Suppressor macrophage treated with lipopolysaccharide for 4 hours (primary cell): Measurements from ENCODE around the gene GNG13.
"Not testable (repeated sequence)": the region's sequence is repeated elsewhere in the genome, so short reads cannot be mapped to it uniquely, and the experiment has no call there.

Source experiments
- DNase-seq: peaks from one replicate; pipeline ENCODE4 v3.0.0-alpha.2; 2020

Gene GNG13

DNA sequence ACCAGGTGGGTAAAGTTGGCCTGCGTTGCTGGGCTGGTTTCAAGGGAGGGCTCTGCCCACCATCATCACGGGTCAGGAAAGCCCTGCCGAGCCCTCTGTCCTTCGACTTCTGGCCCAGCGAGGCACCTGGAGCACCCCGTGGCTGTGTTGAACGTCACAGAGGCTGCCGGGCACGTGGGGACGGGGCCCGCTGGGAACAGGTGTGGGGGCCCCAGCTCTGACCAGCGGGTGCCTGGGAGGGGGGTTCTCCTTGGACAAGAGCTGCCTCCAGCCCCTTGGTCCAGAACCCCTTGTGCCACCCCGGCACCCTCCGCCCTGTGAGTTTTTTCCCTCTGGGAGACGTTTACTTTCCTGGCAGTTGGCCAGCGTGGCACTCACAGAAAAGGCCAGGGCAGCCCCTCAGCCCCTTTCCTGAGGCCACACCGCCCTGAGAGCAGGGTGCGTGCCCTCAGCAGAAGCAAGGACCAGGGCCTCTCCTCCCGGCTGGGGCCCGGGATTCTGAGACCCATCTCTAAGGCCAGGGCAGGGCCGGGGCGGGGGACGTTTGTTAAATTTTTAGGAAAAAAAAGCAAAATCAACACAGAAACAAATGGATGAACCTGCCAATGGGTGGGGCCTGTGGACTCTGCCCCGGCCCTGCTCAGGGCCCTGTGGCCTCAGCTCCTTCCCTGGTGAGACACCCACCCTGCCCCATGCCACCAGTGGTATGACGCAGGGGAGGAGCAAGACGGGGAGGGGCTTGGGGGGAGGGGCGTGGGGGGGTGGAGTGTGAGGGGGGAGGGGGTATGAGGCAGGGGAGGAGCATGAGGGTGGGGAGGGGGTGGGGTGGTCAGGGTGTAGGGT is 31.3 kb upstream of the GNG13 start:
- no peak for DNase-seq

GRCh38 chr16:830871-831570 is 30.5 kb upstream of the GNG13 start:
- DNase-seq = no peak

DNA sequence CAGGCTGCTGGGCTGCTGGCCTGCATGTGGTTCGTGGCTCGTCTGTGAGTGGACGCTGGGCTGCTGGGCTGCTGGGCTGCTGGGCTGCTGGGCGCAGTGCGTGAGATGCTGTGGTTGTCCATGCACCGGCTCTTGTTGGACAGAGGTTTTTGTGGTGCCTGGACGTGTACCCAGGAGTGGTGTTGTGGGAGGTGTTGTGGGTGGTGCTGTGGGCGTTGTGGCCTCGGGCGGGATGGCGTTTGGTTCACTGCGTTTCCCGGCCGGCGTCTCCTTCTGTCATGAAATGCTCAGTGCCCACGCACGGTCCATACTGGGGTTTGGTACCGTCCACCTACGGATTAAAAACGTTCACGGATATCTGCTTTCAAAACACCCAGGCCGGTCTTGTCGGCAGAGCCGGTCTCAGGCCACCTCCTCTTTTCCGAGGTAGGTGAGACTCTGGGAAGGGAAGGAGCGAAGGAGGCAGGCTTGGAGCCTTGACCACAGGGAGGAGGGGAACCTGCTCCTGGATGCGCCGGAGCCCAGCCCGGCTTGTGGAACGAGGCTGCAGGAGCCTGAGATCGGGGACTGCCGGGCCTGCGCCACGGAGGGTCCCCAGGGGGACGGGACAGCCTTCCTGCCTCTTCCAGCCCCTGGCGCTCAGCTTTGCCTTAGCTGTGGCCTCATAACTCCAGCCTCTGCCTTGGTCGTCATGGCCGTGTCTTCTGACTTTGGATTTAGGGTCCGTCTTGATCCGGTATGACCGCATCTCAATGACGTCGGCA is 29.8 kb upstream of the GNG13 start:
- no peak for DNase-seq

DNA sequence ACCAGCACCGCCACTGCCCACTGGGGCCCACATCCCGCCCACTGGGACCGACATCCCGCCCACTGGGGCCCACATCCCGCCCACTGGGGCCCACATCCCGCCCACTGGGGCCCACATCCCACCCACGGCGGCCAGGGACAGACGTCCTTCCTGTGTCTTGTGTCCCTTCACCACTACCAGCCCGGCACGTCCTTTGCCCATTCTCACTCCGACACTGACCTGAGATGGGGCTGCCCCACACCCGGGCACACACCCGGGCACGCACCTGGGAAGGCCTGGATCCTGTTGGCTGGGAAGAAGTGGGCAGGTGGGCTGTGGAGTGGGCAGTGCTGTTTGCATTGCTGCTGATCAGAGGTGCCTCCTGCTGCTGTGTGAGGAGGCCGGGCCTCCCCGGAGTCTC is 28.4 kb upstream of the GNG13 start:
- no peak for DNase-seq

DNA sequence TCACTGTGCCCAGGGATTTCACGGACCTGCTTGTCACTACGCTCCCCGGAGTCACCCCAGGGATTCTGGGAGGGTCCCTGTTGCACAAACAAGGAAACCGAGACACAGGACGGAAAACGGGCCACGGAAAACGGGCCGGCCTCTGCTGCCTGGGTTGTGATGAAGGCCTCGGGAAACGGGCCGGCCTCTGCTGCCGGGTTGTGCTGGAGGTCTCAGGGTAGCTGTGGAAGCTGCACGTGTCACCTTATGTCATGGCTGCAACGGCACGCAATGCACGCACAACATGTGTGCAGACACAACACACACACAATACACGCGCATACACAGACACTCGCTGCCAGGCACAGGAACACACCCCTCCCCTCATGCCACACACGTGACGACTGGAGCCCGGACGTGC is 27.0 kb upstream of the GNG13 start:
- DNase-seq = no peak

GRCh38 chr16:825341-826061 is 25.0 kb upstream of the GNG13 start:
- DNase-seq = no peak

GRCh38 chr16:824601-825000 is 24.1 kb upstream of the GNG13 start:
- no peak for DNase-seq

- DNase-seq = no peak
These were observed 23.7 kb upstream of the GNG13 start for GRCh38 chr16:824194-824593.

DNA sequence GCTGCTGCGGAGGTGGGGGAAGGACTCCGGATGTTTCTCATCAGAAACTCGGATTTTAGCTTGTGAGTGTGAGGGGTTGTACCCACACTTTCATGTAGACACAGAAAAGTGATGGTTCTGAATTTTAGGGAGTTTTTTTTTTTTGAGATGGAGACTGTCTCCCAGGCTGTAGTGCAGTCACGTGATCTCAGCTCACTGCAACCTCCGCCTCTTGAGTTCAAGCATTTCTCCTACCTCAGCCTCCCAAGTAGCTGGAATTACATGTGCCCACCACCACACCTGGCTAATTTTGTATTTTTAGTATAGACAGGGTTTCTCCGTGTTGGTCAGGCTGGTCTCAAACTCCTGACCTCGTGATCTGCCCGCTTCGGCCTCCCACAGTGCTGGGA is 22.4 kb upstream of the GNG13 start:
- no peak for DNase-seq

DNA sequence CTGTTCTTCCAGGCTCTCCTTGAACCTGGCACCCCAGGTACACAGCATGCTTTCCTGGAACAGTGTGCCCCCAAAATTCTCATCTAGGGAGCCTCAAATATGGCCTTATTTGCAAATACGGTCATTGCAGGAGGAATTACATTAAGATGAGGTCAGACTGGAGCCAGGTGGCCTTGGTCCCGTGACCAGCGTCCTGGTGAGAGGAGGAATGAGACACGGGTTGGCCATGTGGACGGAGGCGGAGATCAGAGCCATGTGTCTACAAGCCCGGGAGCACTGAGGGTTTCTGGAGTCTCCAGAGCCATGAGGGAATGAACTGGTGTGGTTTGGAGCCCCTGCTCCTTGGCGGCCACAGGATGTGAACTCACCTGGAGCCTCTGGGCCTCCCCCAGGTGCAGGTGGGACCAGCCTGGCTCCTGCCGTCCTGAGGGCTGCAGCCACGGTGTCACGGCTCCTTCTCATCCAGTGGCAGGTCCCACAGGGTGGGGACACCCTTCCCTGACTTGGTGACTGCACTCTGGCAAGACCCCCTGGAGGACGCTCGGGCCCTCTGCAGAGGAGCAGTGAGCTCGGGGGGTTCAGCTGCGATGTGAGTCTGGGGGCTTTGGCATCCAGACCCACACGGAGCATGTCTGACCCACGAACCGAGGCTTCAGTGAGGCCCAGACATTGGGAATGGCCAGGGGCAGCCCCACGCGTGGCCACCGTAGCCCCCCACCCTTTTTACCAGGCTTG is 21.8 kb upstream of the GNG13 start:
- no peak for DNase-seq

- no peak for DNase-seq
These were observed 21.2 kb upstream of the GNG13 start for GRCh38 chr16:821751-822150.

- DNase-seq = no peak
These were observed 20.2 kb upstream of the GNG13 start for GRCh38 chr16:820748-821147.

- DNase-seq = not testable (repeated sequence)
These were observed 19.5 kb upstream of the GNG13 start for GRCh38 chr16:820044-820408.

DNA sequence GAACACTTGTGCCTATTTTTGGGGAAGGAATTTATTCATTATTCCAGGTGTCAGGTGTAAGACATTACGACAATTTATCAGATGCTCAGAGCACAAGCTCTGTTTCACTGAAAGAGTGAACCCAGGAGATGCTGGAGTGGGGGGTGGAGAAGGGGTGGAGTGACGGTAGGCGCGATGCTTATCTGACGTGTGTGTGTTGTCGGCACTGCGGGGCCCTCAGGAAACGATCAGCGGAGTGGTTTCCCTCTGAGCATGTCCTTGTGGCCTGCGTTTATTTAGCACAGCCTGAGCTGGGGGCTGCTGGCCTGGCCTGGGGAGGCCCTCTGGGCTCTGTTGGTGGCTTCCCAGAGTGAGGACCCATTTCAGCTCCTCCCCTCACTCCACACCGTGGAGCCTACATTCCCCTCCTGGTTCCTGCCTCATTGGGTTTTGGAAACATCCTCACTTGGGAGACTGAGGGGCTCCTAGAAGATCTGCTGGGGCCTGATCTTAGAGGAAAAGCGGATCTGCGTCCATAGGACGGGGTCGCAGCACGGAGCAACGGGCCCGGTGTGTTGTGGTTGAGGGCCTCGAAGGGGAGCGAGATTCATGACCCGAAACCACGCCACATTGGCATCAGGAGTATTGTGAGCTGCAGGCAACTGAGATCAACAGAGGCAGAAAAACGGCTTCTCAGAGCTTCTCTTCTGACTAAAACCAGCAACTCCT is 19.0 kb upstream of the GNG13 start:
- no peak for DNase-seq

DNA sequence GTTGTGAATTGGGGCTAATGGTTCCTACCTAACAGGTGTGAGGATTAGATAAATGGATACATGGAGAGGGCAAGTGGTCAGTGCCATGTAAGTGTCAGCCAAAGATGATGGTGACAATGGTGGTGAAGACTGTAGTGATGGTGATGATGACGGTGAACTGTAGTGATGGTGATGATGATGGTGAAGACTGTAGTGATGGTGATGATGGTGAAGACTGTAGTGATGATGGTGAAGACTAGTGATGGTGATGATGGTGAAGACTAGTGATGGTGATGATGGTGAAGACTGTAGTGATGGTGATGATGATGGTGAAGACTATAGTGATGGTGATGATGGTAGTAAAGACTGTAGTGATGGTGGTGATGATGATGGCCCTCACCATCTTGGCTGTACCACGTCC is 18.1 kb upstream of the GNG13 start:
- no peak for DNase-seq

GRCh38 chr16:818132-818531 is 17.6 kb upstream of the GNG13 start:
- DNase-seq = no peak

- DNase-seq = no peak
These were observed 16.7 kb upstream of the GNG13 start for GRCh38 chr16:817001-817906.

DNA sequence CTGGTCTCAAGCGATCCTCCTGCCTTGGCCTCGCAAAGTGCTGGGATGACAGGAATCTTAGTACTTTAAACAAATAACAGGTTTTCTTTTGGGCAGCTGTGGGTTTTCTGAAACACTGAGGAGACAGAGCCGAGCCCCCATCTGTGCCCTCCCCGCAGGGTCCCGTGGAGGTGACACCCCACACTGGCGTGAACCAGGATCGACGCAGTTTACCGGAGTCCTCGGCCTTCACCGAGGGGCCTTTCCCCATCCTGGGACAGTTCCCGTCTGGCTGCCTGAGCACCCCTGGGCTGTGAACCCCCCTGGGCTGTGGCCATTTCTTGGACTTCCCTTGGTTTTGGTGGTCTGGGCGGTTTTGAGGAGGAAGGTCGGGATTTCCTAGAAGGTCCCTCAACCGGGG is 15.3 kb upstream of the GNG13 start:
- no peak for DNase-seq

DNA sequence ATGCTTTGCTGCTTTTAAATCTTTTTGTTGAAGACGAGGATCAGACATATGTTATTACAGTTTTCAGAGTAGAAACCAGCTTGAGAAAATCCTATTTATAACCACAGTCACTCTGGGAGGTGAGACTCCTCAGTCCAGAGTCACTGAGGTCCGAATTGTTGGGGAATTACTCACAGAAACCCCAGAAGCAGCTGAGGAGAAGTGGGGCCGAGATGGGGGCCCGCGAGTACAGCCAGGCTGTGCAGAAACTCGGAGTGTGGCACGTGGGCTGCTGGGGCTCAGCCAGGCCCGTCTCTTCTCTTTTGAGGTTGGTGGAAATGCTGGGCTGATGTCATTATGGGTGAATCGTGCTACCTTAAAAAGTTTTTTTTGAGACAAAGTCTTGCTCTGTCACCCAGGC is 14.4 kb upstream of the GNG13 start:
- no peak for DNase-seq

- no peak for DNase-seq
These were observed 13.4 kb upstream of the GNG13 start for GRCh38 chr16:813916-814412.
